Activated naive CD4-positive, alpha-beta T cell treated with Interleukin-2 at 50 U/mL for 16 hours (primary cell): ENCODE results near the gene FOXA1.

ENCODE experiments used
- DNase-seq: peaks from one replicate; pipeline ENCODE4 v3.0.0-alpha.2; 2020

FOXA1 gene

GRCh38 chr14:37594971-37595808, at the start of gene FOXA1, which contains the start of gene TTC6:
FOXA1 (minus strand) TSS chr14:37595249; CDS start chr14:37594972, 277 bp downstream.
TTC6 (plus strand) TSS chr14:37595629; CDS start chr14:37622065, 26,436 bp downstream.
- no peak for DNase-seq

GRCh38 chr14:37643701-37644100, 48.7 kb upstream of the FOXA1 start:
- DNase-seq = no peak

DNA sequence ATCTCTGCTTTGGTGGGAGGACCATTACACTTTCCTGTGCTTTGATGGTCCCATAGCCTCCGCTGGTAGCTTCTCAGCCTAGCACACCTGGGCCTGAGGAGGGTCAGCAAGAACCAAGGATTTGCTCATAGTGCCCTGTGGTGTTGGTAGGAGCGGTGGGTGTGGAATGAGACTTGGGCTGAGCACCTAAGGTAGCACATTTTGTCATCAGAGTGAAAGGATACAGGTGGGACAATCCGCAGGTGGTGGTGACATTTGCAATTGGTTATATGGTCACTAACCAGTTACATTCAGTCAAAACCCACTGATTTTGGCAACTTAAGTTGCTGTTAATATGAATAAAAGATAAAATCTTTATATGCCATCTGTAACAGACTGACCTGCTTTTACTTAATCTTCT, 47.1 kb upstream of the FOXA1 start:
- DNase-seq = no peak

- no peak for DNase-seq
These were observed 46.1 kb upstream of the FOXA1 start for GRCh38 chr14:37641117-37641516.

- no peak for DNase-seq
These were observed 43.5 kb upstream of the FOXA1 start for GRCh38 chr14:37638599-37638998.

GRCh38 chr14:37637341-37637740, 42.3 kb upstream of the FOXA1 start:
- DNase-seq = no peak

- DNase-seq = no peak
These were observed 30.8 kb upstream of the FOXA1 start for GRCh38 chr14:37625597-37626595.

DNA sequence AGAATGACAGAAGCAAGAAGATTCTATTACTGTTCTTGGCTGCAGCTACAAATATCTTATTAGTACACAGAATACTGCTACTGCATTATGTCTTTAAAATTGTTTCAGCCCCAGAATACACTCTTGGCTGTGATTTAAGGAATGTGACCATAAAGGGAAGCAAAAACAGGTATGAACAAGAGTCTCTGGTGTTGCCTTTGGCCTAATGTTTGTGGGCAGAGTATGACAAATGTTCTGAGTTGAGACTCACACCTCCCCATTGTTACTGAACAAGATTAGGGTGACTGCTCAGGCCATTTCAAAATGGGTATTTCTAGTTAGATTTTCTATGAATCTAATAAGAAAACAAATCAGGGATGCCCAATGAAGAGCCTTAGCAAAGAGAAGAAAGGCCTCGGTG, 28.9 kb upstream of the FOXA1 start:
- no peak for DNase-seq

GRCh38 chr14:37623426-37623951, 28.4 kb upstream of the FOXA1 start:
- no peak for DNase-seq

DNA sequence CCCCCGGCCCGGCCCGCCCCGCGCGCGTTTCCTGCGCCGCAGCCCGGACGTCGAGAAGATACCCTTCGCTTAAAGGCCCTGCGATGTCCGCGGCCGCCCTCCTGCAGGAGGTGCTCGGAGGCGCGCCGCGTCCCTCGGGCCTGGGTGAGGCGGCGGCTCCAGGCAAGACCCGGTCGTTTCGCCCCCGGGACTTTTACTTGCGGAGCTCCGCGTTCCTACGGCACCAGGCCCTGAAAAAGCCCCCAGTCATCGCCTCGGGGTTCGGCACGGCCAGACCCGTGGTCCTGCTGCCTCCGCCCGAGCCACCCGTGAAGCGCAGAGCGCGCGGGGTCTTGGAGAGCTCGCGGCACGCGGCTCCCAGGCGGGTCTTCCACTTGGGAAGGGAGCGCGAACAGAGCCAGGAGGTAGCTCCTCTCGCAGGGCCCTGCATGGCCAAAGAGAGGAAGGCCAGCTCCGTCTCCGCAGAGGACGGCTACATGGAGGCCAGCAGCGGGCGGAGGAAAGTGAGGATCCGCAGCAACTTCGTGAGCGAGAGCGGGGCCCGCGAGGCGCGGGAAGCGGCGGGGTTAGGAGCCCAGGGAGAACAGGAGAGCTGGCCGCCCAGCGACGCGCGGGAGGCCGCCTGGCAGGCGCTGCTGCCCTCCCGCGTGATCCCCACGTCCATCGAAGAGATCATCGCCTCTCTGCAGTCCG, 27.3 kb upstream of the FOXA1 start:
- no peak for DNase-seq

DNA sequence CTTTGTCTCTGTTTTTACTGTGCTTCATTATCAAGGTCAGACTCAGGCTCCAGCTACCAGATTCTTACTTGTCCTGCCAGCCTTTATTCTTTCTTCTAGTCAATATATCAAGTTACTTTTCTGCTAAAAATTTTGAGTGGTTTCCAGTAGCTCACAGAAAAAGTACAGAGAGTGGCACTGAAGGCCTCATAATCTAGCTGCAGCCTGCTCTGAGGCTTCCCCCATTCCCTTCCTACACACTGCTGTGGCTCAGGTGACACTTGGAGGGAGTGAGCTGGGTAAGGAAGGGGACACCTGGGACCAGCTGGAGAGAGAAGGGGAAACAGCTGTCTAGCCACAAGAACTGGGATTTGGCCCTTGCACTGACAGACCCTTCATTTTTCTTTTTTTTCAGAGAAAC, 25.8 kb upstream of the FOXA1 start:
- DNase-seq = no peak

- no peak for DNase-seq
These were observed 23.5 kb upstream of the FOXA1 start for GRCh38 chr14:37618498-37619028.

DNA sequence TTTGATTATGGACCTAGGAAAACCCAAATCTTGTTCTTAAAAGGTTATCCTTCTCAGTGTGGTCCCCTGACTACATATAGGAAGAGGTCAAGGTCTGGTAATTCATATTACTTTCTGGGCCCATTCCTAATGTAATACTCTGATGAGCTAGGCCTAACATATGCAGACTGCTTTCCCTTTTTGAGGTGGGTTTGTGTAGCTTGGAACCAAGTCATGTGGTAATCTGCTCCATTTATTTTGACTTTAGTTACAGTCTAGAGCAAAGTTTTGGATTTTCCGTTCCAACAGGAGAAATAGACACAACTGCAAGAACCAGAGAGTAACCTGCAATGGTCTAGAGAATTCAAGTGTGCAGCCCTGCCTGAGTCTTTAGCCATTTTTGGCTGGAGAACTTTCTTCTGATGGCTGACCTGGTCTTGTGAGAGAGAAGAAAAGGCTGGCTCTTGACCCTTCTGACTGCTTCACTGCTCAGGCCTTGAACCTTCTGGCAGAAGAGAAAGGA, 22.9 kb upstream of the FOXA1 start:
- DNase-seq = no peak

DNA sequence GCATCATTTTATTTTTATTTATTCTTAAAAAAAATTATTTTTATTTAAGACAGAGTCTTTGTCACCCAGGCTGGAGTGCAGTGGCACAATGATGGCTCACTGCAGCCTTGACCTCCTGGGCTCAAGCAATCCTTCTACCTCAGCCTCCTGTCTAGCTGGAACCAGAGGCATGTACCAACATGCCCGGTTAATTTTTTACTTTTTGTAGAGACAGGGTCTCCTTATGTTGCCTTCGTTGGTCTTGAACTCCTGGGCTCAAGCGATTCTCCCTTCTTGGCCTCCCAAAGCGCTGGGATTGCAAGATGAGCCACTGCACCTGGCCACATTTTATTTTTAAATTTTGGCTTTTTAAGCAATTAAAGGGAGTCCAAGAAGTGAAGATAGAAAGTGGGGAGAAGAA, 21.8 kb upstream of the FOXA1 start:
- DNase-seq = no peak

DNA sequence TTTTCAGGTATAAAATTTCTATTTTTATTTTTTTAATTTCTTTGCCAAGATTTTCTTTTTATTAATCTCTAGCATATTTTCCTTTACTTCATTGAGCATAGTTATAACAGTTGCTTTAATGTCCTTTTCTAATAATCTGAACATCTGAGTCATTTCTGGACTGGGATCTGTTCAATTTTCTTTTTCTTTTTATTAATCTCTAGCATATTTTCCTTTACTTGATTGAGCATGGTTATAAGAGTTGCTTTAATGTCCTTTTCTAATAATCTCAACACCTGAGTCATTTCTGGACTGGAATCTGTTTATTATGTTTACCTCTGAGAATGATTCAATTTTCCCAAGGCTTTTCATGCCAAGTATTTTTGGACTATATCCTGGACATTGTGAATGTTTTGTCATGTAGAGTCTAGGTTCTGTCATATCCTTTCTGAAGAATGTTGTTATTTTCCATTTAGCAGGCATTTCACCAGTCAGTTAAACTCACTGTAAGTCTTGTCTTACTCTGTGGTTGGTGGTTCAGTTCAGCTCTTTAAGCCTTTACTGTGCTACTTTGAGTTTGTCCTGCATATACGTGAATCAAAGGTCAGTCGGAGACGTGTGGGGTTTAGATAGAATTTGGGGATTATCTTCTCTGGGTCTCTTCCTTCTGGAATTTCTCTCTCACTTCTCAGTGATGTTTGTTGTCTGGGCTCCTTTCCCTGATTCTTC, 20.7 kb upstream of the FOXA1 start:
- no peak for DNase-seq

DNA sequence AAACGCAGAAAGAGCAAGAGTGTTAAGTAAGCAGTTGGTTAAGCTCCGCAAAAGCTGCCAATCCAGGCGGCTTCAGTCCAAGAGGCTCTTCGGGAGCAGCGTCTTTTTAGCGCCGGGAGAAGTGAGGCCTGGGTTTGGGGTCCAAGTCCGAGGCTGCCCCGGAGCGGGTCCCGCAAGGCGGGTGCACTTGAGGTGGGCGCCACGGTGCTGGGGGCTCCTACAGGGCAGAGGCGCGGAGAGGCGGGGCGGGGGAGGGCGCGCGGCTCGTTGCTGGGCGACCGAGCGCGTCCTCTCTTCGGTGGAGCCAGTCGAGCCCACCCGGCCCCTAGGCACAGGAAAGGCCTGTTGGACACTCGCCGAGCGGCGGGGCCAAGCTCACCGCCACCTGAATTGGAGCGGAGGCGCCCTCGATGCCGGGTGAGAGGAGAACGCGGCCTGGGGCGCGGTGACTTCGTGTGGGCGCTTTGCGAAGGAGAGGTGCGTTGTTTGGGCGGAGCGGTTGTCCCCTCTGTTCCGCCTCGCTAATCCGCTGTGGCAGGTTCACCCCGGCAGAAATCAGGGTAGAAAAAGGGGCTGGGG, 16.0 kb upstream of the FOXA1 start:
- DNase-seq = no peak

- DNase-seq = no peak
These were observed 13.6 kb upstream of the FOXA1 start for GRCh38 chr14:37608649-37609048.

DNA sequence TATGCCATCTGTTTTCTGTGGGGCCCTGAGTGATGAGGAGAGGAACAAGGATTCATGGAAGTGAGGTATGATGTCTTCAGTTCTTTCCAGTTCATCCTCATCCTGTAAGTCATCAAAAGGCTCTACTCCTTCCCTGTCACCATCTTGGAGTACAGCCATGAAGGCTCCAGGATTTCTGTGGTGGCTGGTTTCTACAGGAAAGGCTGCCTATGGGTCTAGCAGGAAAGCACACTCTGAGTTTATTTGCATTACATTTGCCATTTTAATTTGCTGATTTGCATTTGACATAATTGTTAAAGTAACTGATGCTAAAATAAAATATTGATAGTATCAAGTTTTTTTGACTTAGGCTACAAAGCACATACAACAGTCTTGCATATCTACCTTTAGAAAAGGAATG, 11.6 kb upstream of the FOXA1 start:
- DNase-seq = no peak

DNA sequence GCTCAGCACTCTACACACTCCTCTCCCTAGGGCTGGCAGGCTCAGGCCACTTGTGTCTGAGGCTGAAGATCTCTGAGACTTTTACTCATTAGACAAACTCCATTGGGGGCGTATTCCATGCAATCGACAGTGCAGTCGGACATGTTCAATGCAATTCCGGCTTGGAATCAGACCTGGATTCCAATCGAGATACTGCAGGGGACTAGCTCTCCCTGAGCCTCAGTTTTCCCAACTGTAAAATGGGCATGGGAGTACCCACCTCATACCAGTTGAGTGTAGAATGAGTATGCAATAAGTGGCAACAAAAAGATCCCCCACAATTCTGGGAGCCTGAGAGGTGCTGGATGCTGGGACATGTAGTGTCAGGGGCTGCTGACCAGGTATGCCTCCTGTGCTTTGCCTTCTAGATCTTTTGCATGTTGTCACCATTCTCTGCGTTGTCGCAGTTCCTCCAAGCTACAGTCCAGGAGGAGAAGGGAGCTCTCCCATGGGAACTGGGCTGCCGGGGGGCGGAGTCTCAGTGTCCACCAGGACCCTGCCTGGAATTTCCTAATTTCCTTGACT, 8.7 kb upstream of the FOXA1 start:
- no peak for DNase-seq

DNA sequence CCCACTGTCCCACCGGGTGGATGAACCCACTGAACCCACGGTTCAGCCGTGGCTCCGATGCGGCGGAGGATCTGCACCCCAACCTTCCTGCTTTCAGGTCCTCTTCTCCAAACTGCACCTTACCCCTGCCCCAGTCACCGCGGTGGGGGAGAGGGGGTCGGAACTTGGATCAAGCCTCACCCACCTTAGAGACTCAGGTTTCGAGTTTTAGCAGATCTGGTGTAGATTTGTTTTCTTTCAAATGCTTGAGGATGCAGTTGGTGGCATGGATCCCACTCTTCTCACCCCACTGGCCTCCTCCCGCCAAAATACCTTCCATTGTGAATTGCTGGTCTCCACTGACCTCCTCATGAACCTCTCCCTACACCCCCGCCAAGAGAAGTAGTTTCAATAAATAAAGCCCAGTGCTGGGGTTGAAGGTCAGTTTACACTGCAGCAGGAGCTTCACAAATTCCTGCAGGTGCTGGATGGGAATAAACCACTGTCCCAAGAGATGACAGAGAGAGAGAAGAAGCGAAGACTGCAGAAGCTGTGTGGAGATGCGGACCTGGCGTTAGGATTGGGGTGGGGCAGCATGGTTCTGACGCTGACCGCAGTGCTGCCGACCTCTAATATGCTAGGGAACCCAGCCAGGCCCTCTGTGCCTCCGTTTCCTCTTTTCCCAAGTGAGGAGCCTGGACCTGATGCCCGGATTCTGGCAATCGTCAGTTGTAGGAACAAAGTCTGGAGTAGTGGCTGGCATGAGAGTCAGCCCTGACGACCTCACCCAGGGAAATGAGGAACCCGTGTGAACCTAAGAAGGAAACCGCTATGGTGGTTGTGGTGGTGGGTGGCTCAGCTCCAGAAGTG, 7.8 kb upstream of the FOXA1 start:
- no peak for DNase-seq
